D341Med (cell line): ENCODE data around the gene LYSMD1.
"Not testable (repeated sequence)": the region's sequence is repeated elsewhere in the genome, so short reads cannot be mapped to it uniquely, and the experiment has no call there.

Experiments
- DNase-seq: peaks from one replicate; pipeline ENCODE4 v3.0.0; 2012; ENCODE audit warnings: low spot score

LYSMD1 gene, protein sequence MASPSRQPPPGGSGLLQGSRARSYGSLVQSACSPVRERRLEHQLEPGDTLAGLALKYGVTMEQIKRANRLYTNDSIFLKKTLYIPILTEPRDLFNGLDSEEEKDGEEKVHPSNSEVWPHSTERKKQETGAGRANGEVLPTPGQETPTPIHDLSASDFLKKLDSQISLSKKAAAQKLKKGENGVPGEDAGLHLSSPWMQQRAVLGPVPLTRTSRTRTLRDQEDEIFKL

DNA sequence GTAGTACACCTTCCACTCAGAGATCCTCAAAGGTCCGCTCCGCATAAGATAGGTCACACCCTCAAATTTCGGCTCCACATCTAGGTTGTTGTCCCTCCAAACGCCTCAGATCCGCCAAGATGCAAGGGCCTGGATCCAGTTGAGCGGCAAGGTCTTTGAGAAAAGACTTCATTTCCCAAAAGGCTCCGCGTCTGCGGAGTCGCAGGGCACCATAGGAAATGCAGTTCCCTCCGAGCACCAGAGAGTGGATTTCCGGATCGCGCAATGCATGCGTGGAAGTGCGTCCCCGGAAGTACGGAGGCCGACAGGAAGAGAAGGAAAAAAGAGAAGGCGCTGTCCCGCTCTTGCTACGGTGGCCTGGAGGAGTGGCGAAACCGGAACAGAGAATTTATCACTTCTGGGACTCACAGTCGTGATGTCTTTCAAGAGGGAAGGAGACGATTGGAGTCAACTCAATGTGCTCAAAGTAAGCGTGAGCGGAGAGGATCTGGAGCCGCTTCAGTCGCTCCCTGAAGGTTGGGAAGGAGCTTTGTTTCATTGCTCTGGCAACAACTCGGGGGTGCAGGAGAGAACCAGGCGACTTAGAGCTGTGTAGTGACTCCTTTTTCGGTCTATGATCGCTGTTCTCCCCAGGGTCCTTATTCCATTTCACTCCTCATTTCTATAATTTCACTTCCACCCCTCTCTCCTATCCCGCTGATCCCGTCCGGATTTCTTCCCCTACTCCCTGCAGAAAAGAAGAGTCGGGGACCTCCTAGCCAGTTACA, at the start of gene LYSMD1, which contains the start of gene SCNM1:
Gene LYSMD1 (minus strand): TSS at position 165 of the 767 bp plus-strand sequence. CDS start 644 bp downstream, outside the sequence.
Gene SCNM1 (plus strand): TSS at position 407 of the 767 bp plus-strand sequence. CDS start 9 bp downstream, at position 416.
- peak; percentile 94 for DNase-seq

DNA sequence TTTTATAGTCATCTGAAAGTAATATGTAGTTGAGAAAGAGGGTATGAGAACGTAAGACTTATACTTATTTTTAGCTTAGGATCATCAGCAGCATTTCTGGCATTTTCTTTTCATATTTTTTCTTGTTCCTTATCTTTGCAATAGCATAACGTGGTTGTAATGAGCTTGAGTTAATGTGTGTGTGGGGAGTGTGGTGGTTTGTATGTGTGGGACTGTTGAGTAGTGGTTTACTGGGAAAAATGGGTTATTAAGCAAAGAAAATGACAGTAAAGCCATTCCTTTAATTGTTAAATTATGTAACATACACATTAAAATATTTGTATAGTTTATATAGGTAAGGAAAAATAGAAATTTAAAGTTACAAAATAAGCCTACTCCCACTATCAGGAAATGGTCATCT, 47.9 kb upstream of the LYSMD1 start:
- DNase-seq = no peak

DNA sequence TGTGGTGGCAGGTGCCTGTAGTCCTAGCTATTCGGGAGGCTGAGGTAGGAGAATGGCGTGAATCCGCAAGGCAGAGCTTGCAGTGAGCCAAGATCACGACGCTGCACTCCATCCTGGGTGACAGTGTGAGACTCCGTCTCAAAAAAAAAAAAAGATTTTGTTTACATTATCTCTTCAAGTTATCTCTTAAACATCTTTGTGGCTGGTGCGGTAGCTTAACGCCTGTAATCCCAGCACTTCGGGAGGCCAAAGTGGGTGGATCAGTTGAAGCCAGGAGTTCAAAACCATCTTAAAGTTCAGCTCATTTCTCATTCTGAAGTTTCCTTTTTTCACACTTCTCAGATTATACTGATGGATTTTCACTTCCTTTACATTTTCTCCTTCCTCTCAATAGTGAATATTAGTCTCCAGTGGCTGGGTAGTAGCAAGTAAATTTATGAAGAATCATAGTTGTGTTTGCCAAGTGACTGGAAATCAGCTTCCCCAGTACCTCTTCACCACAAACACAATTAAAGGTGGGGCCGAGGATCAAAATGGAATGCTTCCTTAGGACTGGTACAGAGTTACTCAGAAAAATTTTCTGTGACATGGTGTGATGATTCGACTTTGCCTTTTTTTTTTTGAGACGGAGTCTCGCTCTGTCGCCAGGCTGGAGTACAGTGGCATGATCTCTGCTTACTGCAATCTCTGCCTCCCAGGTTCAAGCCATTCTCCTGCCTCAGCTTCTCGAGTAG, 46.4 kb upstream of the LYSMD1 start:
- DNase-seq = no peak

DNA sequence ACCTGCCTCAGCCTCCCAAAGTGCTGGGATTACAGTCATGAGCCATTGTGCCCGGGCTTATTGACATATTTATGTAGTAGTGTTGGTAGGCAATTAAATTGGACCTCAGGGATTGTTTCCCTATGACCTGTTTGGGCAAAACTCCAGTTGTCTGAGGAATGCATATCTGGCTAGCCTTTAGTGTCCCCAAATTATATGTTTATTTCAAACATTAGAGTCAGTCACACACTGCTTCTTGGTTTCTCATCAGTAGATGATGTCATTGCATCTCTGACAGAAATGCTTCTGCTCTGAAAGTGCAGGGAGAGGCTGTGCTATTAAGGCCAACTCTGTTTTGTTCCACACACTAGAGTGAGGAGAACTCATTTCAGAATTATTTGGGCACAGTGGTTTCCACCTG, 45.1 kb upstream of the LYSMD1 start:
- DNase-seq = no peak

DNA sequence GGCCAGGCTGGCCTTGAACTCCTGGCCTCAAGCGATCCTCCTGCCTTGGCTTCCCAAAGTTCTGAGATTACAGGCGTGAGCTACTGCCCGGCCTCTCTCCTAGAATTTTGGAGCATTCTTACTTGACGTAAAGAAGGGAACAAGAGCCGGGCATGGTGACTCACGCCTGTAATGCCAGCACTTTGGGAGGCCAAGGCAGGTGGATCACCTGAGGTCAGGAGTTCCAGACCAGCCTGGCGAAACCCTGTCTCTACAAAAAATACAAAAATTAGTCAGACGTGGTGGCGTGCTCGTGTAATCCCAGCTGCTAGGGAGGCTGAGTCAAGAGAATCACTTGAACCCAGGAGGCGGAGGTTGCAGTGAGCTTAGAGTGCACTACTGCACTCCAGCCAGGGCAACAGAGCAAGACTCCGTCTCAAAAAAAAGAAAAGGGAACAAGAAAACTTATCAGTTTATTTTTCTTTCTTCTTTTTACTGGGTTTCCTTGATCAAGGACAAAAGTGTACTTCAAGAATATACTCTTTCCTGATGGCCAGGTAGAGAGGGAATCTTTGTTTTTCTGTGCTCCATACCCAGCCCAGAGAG, 39.8 kb upstream of the LYSMD1 start:
- not testable (repeated sequence) for DNase-seq

DNA sequence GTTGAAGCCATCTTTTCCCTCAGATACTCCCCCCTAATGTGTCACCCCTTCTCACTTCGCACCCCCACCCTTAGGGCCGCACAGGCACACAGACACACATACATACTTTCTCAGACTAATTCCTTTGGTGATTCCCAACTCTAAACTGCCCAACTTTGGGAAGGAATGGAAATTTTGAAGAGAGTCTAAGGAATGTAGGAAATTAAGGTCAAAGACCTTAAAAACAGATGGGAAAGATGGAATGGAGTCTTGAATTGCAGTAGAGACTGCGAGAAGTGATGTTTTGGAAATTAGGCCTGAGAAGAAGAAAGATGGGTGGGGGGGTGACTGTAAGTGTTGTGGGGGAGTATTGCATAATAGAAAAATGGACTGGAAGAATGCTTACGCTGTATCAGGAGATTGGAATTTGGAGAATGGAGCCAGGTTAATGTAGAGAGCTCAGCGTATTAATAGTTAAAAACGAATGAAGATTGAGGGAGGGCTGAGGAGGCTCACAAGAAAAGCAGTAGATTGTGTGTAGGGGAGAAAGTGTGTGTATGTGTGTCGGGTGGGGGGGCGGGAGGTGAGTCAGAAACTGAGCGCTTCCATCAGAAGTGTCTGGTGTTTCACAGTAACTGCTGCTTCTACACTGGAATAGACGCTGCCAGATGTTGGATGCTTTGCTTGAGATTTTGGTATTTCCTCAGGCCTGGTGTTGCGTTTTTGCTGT, 34.3 kb upstream of the LYSMD1 start:
- DNase-seq = no peak

DNA sequence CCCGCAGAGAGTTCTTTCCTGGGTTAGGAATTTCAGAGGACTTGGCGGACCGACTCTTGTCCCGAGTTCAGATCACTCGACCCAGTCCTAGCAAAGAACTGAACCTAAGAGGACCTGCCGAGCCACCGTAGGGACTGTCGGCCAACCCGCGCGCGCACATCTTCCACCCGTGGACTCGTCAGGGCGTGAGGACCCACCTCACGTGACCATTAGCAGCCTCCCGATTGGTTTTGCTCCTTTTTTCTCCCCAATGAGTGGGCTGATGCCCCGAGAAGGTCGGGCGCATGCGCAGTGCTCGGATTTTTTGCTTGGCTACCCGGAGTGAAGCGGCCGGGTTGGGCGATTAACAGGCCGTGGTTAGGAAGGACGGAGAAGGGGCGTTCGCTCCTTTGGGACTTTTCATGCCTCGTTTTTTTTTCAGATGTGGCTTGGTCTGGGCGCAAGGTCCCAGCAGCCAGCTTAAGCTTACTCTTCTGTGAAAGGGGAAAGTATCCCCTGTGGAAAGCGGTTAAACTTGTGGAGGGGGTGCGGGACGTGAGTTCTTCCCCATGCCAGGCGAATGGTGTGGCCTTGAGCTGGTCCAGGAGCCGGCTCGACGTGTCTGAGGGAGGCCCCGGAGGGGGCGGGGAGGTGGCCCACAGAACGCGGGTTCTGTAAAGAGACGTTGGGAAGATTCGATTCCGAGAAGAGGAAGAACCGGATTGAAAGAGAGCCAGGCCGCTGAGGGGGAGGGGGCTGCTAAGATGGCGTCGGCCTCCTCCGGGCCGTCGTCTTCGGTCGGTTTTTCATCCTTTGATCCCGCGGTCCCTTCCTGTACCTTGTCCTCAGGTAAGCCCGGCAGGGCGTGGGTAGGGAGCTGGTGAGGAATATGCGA, 32.8 kb upstream of the LYSMD1 start, which contains the start of gene PIP5K1A:
Gene PIP5K1A (plus strand): TSS at position 299 of the 874 bp plus-strand sequence. CDS start 445 bp downstream, at position 744.
- DNase-seq = peak; percentile 99

DNA sequence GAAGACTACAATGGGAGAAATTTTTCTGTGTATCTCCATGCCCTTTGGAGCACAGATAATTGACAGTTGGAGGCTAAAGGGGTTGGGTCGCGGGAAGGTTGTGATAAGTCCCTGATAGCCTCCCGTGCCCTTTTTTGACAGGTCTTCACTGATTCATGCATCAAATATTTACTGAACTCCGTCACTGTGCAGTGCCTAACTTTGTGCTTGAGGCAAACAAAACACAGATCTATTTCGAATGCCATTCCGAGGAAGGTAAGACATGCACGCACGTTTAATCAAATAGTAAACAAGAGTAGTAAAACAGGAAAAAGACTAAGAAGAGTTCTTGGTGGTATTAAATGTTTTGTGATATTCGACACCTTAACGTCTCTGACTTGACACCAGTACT, 32.2 kb upstream of the LYSMD1 start:
- DNase-seq = no peak

DNA sequence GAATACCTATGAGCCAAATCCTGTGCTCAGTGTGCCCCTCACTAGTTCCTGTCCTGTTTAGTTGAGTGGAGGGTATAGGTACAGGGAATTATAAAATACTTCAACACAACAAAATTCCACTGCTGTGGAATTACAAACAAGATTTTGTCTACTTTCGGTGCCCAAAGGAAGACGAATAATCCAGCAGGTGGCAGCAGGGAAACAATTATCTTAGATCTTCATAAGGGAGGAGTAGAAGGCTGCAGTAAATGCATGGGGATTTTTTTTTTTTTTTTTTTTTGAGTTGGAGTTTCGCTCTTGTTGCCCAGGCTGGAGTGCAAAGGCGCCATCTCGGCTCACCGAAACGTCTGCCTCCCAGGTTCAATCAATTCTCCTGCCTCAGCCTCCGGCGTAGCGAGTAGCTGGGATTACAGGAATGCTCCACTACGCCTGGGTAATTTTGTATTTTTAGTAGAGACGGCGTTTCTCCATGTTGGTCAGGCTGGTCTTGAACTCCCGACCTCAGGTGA, 30.6 kb upstream of the LYSMD1 start:
- DNase-seq = peak; percentile 66

DNA sequence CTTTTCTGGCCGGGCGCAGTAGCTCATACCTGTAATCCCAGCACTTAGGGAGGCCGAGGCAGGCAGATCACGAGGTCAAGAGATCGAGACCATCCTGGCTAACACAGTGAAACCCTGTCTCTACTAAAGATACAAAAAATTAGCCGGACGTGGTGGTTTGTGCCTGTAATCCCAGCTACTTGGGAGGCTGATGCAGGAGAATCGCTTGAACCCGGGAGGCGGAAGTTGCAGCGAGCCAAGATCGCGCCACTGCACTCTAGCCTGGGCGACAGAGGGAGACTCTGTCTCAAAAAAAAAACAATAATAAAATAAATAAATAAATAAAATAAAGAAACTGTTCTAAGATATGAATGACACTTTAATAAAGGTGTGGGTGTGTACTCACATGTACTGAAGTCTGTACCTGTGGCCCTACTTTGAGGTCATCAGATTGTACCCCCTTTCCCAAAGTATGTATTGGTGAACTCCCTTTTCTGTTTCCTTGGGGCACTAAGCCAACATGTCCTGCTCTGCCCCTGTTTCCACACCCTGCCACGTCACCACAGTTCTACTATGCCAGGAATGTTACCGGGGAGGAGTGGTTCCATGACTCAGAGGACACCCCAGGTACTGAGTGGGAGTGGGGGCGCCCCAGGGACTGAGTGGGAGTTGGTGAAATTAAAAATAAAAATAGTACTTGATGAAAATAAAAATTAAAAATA, 29.3 kb upstream of the LYSMD1 start:
- not testable (repeated sequence) for DNase-seq

DNA sequence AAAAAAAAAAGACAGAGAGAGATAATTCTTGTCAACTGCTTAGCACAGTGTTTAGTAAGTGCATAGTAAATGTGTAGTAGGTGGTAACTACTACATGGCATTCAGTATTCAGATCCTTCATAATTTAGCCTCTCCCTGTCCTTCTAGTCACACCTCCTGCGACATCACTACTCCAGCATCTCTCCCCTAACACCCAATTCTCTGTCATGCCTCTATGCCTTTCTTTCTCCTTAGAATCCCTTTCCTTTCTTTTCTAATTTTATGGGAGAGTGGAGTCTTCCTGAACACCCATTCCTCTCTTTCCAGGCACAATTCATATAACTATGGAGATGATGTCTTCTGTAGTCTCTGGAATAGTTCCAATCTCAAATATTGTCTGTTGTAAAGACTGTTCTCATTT, 28.2 kb upstream of the LYSMD1 start:
- DNase-seq = no peak

DNA sequence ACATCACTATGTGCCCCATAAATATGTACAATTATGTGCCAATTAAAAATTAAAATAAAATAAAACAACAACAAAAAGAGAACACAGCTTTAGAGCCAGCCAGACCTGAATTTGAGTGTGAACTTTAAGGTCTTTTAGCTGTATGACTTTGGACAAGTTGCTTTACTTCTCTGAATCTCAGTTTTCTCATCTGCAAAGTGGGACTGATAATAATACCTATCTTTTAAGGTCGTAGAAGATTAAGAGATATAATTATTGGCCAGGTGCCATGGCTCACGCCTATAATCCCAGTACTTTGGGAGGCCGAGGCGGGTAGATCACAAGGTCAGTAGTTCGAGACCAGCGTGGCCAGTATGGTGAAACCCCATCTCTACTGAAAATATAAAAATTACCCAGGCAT, 27.6 kb upstream of the LYSMD1 start:
- DNase-seq = no peak

DNA sequence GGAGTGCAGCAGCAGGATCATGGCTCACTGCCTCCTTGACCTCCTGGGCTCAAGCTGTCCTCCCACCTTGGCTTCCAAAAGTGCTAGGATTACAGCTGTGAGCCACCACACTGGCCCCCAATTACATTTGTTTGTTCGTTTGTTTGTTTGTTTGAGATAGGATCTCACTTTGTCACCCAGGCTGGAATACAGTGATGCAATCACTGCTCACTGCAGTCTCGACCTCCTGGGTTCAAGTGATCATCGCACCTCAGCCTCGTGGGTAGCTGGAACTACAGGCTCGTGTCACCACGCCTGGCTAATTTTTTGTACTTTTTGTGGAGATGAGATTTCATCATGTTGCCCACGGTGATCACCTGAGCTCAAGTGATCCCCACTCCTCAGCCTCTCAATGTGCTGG, 26.3 kb upstream of the LYSMD1 start:
- no peak for DNase-seq

DNA sequence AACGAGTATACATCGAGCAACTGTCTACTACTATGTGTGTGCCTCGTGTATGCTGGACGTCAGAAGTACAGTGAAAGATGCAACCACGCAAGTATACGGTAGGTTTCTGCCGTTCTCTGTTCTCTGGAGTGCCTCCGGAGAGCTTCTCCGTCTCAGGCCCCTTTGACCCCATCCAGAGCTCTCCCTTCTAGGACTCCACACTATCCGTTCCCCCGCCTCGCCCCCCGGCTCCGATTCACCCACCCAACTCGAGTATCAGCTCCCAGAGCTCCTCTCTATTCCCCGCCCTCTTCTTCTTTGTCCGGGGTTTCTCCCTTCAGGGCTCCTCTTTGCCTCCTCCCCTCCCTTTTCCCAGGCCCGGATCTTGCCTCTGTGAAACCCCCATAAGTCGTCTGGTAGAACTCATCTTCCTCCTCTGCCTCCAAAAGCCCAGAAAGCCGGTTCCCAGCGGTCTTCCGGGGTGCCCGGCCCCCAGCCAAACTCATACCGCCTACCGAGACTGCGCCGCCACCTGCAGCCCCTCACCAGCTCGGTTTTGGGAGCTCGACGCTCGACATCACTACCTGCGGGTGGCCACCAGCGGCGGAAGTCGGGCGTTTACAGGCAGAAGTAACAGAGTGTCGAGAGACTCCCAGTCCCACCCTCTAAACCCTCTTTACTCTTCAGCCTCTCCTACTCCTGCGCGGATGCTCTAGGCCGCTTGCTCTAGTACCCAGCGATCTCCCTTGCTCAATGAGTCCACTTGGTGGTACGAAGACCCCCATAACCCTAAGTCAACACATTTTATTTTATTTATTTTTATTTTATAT, 24.1 kb upstream of the LYSMD1 start, which contains the start of gene VPS72:
Gene VPS72 (minus strand): TSS at position 561 of the 809 bp plus-strand sequence. CDS start 76 bp downstream, at position 485.
- peak; percentile 93 for DNase-seq

DNA sequence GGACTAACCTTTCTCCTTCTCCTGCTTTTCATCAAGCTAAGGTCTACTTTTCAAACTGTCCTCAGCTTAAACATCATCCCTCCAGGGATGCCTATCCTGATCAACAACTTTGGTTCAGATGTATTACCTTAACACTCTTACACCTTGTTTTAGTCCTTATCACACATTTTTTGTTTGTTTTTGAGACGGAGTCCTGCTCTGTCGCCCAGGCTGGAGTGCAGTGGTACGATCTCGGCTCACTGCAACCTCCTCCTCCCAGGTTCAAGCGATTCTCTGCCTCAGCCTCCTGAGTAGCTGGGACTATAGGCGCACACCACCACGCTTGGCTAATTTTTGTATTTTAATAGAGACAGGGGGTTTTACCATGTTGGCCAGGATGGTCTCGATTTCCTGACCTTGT, 23.0 kb upstream of the LYSMD1 start:
- not testable (repeated sequence) for DNase-seq

DNA sequence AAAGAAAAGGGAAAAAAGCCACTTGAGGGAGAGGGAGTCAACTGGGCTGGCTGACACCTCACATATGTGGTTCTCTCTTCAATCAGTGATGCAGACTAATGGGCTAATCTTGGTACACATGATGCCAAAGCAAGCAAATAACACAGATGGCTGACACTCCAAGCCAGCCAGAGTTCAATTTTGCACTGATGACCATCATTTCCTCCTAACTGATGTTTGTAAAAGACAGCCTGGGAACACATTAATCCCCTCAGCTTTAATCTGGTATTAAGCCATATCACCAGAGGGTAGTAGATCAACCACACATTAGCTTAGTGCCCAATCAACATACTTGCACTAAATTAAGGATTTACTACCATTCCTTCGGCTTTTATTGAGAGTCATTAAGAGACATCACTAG, 21.5 kb upstream of the LYSMD1 start:
- DNase-seq = peak; percentile 76

DNA sequence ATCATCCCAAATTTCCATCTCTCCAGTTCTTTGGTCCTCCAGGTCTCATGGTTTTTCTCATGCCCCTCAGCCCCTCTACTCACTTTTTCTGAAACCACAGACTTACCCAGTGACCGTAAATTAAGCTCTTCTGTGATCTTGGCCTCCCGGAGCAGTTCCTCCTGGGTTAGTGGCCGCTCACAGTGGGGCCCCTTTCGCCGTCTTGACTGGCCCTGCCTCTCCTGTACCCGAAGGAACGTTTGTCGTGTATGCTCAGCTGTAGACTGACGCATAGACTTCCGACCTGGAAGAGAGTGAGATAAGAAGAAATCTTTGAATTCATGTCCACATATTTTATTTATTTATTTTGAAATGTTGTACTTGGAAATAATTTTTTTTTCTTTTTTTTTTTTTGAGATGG, 18.5 kb upstream of the LYSMD1 start:
- no peak for DNase-seq

DNA sequence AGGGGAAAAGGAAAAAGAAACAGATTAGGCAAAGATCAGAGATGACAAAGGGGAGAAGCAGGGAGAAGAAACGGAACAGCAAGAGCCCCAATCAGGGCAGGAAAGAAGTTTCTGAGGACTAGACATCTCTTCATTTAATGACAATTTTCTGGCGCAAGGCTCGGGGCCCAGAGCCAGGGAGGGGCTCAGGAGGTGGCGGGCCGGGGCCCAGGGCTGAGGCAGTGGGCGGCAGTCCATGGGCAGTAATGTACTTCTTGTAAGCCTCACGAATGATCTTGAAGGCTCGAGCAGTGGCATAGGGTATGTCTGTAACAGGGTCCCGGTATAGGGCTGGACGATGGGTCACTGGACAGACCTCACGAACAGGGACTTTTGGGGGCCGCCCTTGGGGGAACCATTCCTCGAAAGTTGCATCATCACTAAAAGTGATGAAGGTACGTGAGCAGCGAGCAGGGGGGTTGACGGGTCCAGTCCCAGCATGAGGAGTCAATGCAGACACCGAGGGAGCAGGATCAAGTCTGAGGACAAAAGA, 10.9 kb upstream of the LYSMD1 start:
- no peak for DNase-seq

DNA sequence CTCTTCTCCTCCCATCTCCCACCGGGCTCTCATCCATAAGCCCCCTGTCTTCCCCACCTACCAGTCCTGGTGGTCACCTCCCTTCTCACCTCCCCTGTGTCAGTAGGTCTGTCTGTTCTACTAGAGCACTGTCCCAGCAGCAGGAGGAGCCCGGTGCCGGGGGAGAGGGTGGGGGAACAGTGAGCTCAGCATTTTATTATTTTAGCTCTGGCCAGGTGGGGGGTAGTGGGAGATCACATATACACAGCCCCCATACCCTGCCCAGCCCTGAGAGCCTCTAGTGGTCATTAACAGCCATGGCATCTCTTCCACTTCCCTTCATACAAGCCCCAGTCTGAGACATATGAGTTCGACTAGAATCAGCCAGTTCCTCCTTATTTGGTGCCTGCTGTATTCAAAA, 10.2 kb upstream of the LYSMD1 start, which contains the start of gene TMOD4:
Gene TMOD4 (minus strand): TSS at position 119 of the 400 bp plus-strand sequence. CDS start 1,106 bp downstream, outside the sequence.
- peak; percentile 67 for DNase-seq
